Measurements from ENCODE around the gene TNNC2. TPM values are rescaled to one million over a fixed set of nuclear protein-coding genes. Genes with fewer than 3 reads are reported as not detected.

Gene TNNC2
- total RNA-seq, 1 experiment from 2014 or later, result not detected

- Mint-ChIP-seq H3K36me3 (ENCODE audit: insufficient read depth, unreplicated experiment) (peaks cover 40% of the 10 kb centered on the region), H3K4me1 (ENCODE audit: insufficient read depth, unreplicated experiment) (no peaks in the 10 kb centered on the region), H3K9me3 (ENCODE audit: unreplicated experiment) (no peaks in the 10 kb centered on the region), H3K4me3 (ENCODE audit: unreplicated experiment) (no peak overlapping the region), H3K27ac (ENCODE audit: low read depth, unreplicated experiment) (no peak overlapping the region), H3K27me3 (ENCODE audit: insufficient read depth, unreplicated experiment) (no peaks in the 10 kb centered on the region)
- DNase-seq (ENCODE audit: unreplicated experiment), result no peak
- no peak for TF ChIP-seq CTCF (IDR thresholded peaks at IDR 0.05; ENCODE audit: unreplicated experiment)
- CTCF ChIA-PET, result interaction anchor here (0.6 to 1.9 kb wide), 4 partner anchors 10 to 109 kb away, joined by 3 to 4 read pairs (median 4); no protein-coding TSS in a partner anchor
- no TSS peak for BruUV-seq (replicated peaks)
- intact Hi-C loops (cut with micrococcal nuclease), result no loop called here
- POLR2A ChIA-PET, result interaction anchor here (0.7 to 0.9 kb wide), 3 partner anchors 7 to 100 kb away, joined by 4 read pairs; no protein-coding TSS in a partner anchor
These were observed 22.0 kb upstream of the TNNC2 start for GRCh38 chr20:45848969-45849582.

- DNase-seq (ENCODE audit: unreplicated experiment), result no peak
- Mint-ChIP-seq H3K9me3 (ENCODE audit: unreplicated experiment) (no peaks in the 10 kb centered on the region), H3K4me1 (ENCODE audit: insufficient read depth, unreplicated experiment) (no peaks in the 10 kb centered on the region), H3K4me3 (ENCODE audit: unreplicated experiment) (no peak overlapping the region), H3K36me3 (ENCODE audit: insufficient read depth, unreplicated experiment) (peaks cover 46% of the 10 kb centered on the region), H3K27me3 (ENCODE audit: insufficient read depth, unreplicated experiment) (no peaks in the 10 kb centered on the region), H3K27ac (ENCODE audit: low read depth, unreplicated experiment) (no peak overlapping the region)
- no TSS peak for BruUV-seq (replicated peaks)
- ChIA-PET CTCF (interaction anchor here (0.6 to 1.9 kb wide), 3 partner anchors 29 to 242 kb away, joined by 3 to 4 read pairs (median 3); no protein-coding TSS in a partner anchor), POLR2A (interaction anchor here (0.7 kb wide), 1 partner anchor 15 kb away, joined by 3 read pairs; the partner anchor contains the start of gene SNX21)
- intact Hi-C loops (cut with micrococcal nuclease), result no loop called here
- no peak for TF ChIP-seq CTCF (IDR thresholded peaks at IDR 0.05; ENCODE audit: unreplicated experiment)
These were observed 21.3 kb upstream of the TNNC2 start for GRCh38 chr20:45848421-45848820.

- Mint-ChIP-seq H3K9me3 (ENCODE audit: unreplicated experiment) (no peaks in the 10 kb centered on the region), H3K27ac (ENCODE audit: low read depth, unreplicated experiment) (no peak overlapping the region), H3K36me3 (ENCODE audit: insufficient read depth, unreplicated experiment) (peaks cover 58% of the 10 kb centered on the region), H3K27me3 (ENCODE audit: insufficient read depth, unreplicated experiment) (no peaks in the 10 kb centered on the region), H3K4me3 (ENCODE audit: unreplicated experiment) (no peak overlapping the region), H3K4me1 (ENCODE audit: insufficient read depth, unreplicated experiment) (no peaks in the 10 kb centered on the region)
- no peak for TF ChIP-seq CTCF (IDR thresholded peaks at IDR 0.05; ENCODE audit: unreplicated experiment)
- intact Hi-C loops (cut with micrococcal nuclease), result no loop called here
- ChIA-PET CTCF (interaction anchor here (0.6 to 1.9 kb wide), 2 partner anchors 125 to 409 kb away, joined by 3 to 6 read pairs; no protein-coding TSS in a partner anchor), POLR2A (interaction anchor here (0.6 to 1.6 kb wide), 4 partner anchors 10 to 23 kb away, joined by 3 to 5 read pairs (median 4); partner anchors contain the start of gene SNX21)
- no TSS peak for BruUV-seq (replicated peaks)
- no peak for DNase-seq (ENCODE audit: unreplicated experiment)
These were observed 18.3 kb upstream of the TNNC2 start for GRCh38 chr20:45845452-45845851.

GRCh38 chr20:45843506-45843905 lies 16.4 kb upstream of the TNNC2 start:
- no peak for TF ChIP-seq CTCF (IDR thresholded peaks at IDR 0.05; ENCODE audit: unreplicated experiment)
- H3K4me3 Mint-ChIP-seq (ENCODE audit: unreplicated experiment), result no peak overlapping the region
- H3K4me1 Mint-ChIP-seq (ENCODE audit: insufficient read depth, unreplicated experiment), result no peaks in the 10 kb centered on the region
- intact Hi-C loops (cut with micrococcal nuclease), result no loop called here
- H3K27me3 Mint-ChIP-seq (ENCODE audit: insufficient read depth, unreplicated experiment), result no peaks in the 10 kb centered on the region
- no peak overlapping the region for H3K27ac Mint-ChIP-seq (ENCODE audit: low read depth, unreplicated experiment)
- POLR2A ChIA-PET, result no interaction called here
- DNase-seq (ENCODE audit: unreplicated experiment), result no peak
- peaks cover 70% of the 10 kb centered on the region for H3K36me3 Mint-ChIP-seq (ENCODE audit: insufficient read depth, unreplicated experiment)
- CTCF ChIA-PET, result interaction anchor here (1.9 to 2.0 kb wide), 2 partner anchors 44 to 127 kb away, joined by 6 read pairs; no protein-coding TSS in a partner anchor
- no peaks in the 10 kb centered on the region for H3K9me3 Mint-ChIP-seq (ENCODE audit: unreplicated experiment)
- no TSS peak for BruUV-seq (replicated peaks)
